Mucosa of stomach (tissue), 1 donor: ENCODE measurements around the gene ARID4A.

Experiments used
- H3K27me3 ChIP-seq: one replicate; pipeline ENCODE4 v1.7.0; 2013; ENCODE audit warnings: mild to moderate bottlenecking, low read length; ENCODE audit not compliant: control insufficient read depth, insufficient read depth
- H3K36me3 ChIP-seq: one replicate; pipeline ENCODE4 v1.7.0; 2013; ENCODE audit warnings: low read length; ENCODE audit not compliant: control insufficient read depth, insufficient read depth
- H3K4me1 ChIP-seq: one replicate; pipeline ENCODE4 v1.7.0; 2013; ENCODE audit warnings: mild to moderate bottlenecking, low read length; ENCODE audit not compliant: control insufficient read depth, insufficient read depth
- H3K4me3 ChIP-seq: one replicate; pipeline ENCODE4 v1.7.0; 2013; ENCODE audit warnings: low read length
- H3K9ac ChIP-seq: one replicate; pipeline ENCODE4 v1.7.0; 2013; ENCODE audit warnings: mild to moderate bottlenecking, low read length, moderate library complexity
- H3K9me3 ChIP-seq: one replicate; pipeline ENCODE4 v1.7.0; 2013; ENCODE audit warnings: mild to moderate bottlenecking, low read length, moderate library complexity; ENCODE audit not compliant: control insufficient read depth
- donor health status: Pancreatic carcinoma.

ARID4A gene

DNA sequence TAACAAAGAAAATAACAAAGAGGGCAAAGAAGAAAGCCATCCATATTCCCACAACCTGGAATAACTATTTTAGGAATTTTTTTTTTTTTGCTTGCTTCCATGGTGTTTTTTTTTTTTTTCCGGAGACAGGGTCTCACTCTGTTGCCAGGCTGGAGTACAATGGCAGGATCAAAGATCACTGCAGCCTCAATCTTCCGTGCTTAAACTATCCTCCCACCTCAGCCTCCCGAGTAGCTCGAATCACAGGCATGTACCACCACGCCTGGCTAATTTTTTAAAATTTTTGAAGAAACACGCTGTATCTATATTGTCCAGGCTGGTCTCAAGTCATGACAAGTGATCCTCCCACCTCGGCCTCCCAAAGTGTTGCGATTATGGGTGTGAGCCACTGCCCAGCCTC, 20.2 kb upstream of the ARID4A start:
- H3K9ac ChIP-seq: no peak overlapping the region
- no peak overlapping the region for H3K4me3 ChIP-seq
- H3K36me3 ChIP-seq: no peaks in the 10 kb centered on the region
- H3K9me3 ChIP-seq: no peaks in the 10 kb centered on the region
- no peaks in the 10 kb centered on the region for H3K27me3 ChIP-seq
- peaks cover 12% of the 10 kb centered on the region for H3K4me1 ChIP-seq

GRCh38 chr14:58280954-58281787, 17.2 kb upstream of the ARID4A start:
- Histone ChIP-seq H3K9me3 (no peaks in the 10 kb centered on the region), H3K9ac (peak overlapping the region; percentile 19), H3K27me3 (no peaks in the 10 kb centered on the region), H3K4me1 (peaks cover 12% of the 10 kb centered on the region), H3K4me3 (no peak overlapping the region), H3K36me3 (peaks cover 9% of the 10 kb centered on the region)

- peaks cover 12% of the 10 kb centered on the region for H3K4me1 ChIP-seq
- H3K9me3 ChIP-seq: no peaks in the 10 kb centered on the region
- no peaks in the 10 kb centered on the region for H3K27me3 ChIP-seq
- H3K36me3 ChIP-seq: peaks cover 9% of the 10 kb centered on the region
- H3K9ac ChIP-seq: no peak overlapping the region
- H3K4me3 ChIP-seq: no peak overlapping the region
Observed at GRCh38 chr14:58281969-58282368, 16.4 kb upstream of the ARID4A start.

- Histone ChIP-seq H3K9ac (no peak overlapping the region), H3K4me1 (peaks cover 12% of the 10 kb centered on the region), H3K27me3 (no peaks in the 10 kb centered on the region), H3K4me3 (no peak overlapping the region), H3K36me3 (peaks cover 9% of the 10 kb centered on the region), H3K9me3 (no peaks in the 10 kb centered on the region)
Observed at GRCh38 chr14:58282925-58283593, 15.3 kb upstream of the ARID4A start.

DNA sequence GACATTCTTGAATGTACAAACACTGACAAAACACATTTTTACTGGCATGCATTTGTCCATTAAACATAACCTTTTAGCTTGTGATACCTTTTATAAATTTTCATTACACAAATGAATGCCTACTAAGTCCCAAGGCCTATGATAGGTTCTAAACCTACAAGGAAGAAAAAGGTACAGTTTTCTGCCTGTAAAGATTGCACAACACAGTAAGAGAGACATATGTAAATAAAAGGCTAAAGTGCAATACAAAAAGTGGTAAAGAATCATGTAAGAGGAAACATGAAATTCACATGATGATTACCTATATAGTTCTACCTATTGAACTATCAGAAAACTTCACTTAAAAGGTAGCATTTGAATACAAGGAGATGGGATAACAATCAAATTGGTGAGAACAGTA, 14.6 kb upstream of the ARID4A start:
- Histone ChIP-seq H3K4me3 (no peak overlapping the region), H3K9me3 (no peaks in the 10 kb centered on the region), H3K36me3 (peaks cover 9% of the 10 kb centered on the region), H3K27me3 (no peaks in the 10 kb centered on the region), H3K4me1 (peaks cover 12% of the 10 kb centered on the region), H3K9ac (no peak overlapping the region)

DNA sequence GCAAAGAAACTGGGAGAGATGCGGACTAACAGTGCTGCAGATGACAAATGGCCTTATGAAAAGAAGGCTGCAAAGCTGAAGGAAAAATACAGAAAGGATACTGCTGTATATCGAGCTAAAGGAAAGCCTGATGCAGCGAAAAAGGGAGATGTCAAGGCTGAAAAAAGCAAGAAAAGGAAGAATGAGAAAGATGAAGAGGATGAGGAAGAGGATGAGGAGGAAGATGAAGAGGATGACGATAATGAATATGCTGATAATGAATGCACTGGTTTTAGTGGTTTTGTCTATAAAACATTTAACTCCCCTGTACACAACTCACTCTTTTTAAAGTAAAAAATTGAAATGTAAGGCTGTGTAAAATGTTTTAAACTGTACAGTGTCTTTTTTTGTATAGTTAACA, 13.2 kb upstream of the ARID4A start:
- no peaks in the 10 kb centered on the region for H3K9me3 ChIP-seq
- H3K4me1 ChIP-seq: peaks cover 12% of the 10 kb centered on the region
- peaks cover 9% of the 10 kb centered on the region for H3K36me3 ChIP-seq
- no peak overlapping the region for H3K9ac ChIP-seq
- no peak overlapping the region for H3K4me3 ChIP-seq
- H3K27me3 ChIP-seq: no peaks in the 10 kb centered on the region

DNA sequence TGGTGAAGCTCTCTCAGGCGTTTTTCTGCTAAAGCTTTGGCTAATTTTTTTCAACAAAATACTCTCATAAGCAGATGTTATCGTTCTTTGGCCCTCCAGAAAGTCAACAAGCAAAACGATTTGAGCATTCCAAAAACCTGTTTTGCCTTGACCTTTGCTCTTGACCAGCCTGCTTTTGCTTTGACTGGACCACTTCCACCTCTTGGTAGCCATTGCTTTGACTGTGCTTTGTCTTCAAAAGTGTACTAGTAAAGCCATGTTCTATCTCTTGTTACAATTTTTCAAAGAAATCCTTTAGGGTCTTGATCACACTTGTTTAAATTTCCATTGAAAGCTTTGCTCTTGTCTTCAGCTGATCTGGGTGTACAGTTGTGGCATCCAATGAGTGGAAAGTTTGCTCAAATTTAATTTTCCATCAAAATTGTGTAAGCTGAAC, 10.7 kb upstream of the ARID4A start:
- no peak overlapping the region for H3K9ac ChIP-seq
- no peaks in the 10 kb centered on the region for H3K27me3 ChIP-seq
- H3K36me3 ChIP-seq: peaks cover 9% of the 10 kb centered on the region
- no peaks in the 10 kb centered on the region for H3K4me1 ChIP-seq
- H3K4me3 ChIP-seq: no peak overlapping the region
- no peaks in the 10 kb centered on the region for H3K9me3 ChIP-seq

- H3K36me3 ChIP-seq: peaks cover 9% of the 10 kb centered on the region
- no peaks in the 10 kb centered on the region for H3K27me3 ChIP-seq
- no peaks in the 10 kb centered on the region for H3K9me3 ChIP-seq
- H3K4me3 ChIP-seq: no peak overlapping the region
- H3K9ac ChIP-seq: no peak overlapping the region
- H3K4me1 ChIP-seq: no peaks in the 10 kb centered on the region
Observed at GRCh38 chr14:58288106-58288792, 10.1 kb upstream of the ARID4A start.

DNA sequence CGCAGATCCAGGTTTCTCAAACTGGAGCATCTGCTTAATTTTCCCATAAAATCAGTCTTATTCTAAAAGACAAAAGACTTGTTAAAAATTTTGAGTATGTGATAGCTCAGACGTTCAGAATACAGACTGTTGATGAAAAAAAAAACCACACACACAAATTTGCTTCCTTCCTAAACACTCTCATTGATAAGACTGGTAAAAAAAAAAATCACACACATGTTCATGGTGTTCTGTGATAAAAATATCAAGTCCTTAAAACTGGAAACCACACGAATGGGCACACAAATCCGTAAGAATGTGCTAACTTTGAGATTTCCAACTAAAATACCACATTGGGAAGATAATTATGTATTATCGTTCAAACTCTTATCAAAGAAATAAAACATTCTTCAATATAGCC, 6.7 kb upstream of the ARID4A start:
- Histone ChIP-seq H3K9me3 (no peaks in the 10 kb centered on the region), H3K4me3 (no peak overlapping the region), H3K27me3 (no peaks in the 10 kb centered on the region), H3K36me3 (no peaks in the 10 kb centered on the region), H3K9ac (no peak overlapping the region), H3K4me1 (no peaks in the 10 kb centered on the region)

GRCh38 chr14:58292187-58292586, 6.2 kb upstream of the ARID4A start:
- H3K4me3 ChIP-seq: no peak overlapping the region
- H3K9ac ChIP-seq: no peak overlapping the region
- H3K9me3 ChIP-seq: no peaks in the 10 kb centered on the region
- no peaks in the 10 kb centered on the region for H3K4me1 ChIP-seq
- H3K36me3 ChIP-seq: no peaks in the 10 kb centered on the region
- H3K27me3 ChIP-seq: no peaks in the 10 kb centered on the region

DNA sequence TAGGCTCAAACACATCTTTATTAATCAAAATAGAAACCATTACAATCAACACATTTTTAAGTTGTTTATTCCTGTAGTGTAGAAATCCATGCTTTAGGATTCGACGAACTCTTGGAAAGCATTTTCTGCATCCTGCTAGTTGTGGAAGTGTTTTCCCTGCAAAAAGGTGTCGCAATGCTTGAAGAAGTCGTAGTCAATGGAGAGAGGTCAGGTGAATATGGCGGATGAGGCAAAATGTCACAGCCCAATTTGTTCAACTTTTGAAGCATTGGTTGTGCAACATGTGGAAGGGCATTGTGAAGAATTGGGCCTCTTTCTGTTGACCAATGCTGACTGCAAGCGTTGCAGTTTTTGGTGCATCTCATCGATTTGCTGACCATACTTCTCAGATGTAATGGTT, 4.2 kb upstream of the ARID4A start:
- Histone ChIP-seq H3K4me1 (no peaks in the 10 kb centered on the region), H3K36me3 (no peaks in the 10 kb centered on the region), H3K9me3 (no peaks in the 10 kb centered on the region), H3K27me3 (no peaks in the 10 kb centered on the region), H3K4me3 (no peak overlapping the region), H3K9ac (no peak overlapping the region)

GRCh38 chr14:58296726-58297125, 1.6 kb upstream of the ARID4A start:
- Histone ChIP-seq H3K9me3 (no peaks in the 10 kb centered on the region), H3K9ac (peak overlapping the region; percentile 89), H3K36me3 (no peaks in the 10 kb centered on the region), H3K4me1 (no peaks in the 10 kb centered on the region), H3K4me3 (peak overlapping the region; percentile 95), H3K27me3 (no peaks in the 10 kb centered on the region)
